GM21619 (cell line): ENCODE results near the gene IL4R.
A peak's percentile ranks its signal among the peaks of the same experiment; 100 is the strongest.
"Not testable (repeated sequence)": the region's sequence is repeated elsewhere in the genome, so short reads cannot be mapped to it uniquely, and the experiment has no call there.

Experiments used
- ATAC-seq: cut with Tn5 transposase; IDR thresholded peaks from one replicate; pipeline ENCODE4 v1.9.1; 2021; ENCODE audit not compliant: unreplicated experiment

Gene IL4R

DNA sequence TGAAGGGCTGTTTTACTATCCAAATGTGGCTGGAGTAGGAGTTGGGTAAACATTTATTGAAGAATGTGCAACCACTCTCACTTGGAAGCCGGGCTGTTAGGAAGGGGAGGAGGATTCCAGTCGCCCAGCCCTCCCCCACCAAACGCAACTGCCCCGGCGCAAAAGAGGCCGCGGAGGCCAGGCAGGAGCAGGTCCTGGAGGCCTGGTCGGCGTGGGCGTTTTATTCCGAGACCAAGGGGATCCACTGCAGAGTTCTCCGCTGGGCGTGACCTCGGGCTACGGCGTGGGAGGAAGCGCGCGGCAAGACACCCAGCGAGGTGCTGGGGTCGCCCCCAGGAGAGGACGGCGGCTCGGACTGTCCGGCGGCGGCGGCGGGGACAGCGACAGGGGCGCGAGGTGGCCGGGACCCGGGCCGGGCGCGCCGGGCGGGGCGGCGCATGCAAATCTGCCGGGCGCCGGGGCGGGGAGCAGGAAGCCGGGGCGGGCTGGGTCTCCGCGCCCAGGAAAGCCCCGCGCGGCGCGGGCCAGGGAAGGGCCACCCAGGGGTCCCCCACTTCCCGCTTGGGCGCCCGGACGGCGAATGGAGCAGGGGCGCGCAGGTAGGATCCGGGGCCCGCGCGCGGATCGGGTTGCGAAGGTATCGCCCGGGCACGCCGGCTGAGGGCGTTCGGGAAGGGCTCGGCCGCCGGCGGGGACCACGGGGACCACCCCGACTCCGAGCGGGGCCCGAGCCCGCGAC is at the start of gene IL4R:
Gene IL4R, plus strand, starts transcription at position 553 of the 739 bp plus-strand sequence. CDS start 26,230 bp downstream, outside the sequence.
- ATAC-seq: peak; percentile 61

DNA sequence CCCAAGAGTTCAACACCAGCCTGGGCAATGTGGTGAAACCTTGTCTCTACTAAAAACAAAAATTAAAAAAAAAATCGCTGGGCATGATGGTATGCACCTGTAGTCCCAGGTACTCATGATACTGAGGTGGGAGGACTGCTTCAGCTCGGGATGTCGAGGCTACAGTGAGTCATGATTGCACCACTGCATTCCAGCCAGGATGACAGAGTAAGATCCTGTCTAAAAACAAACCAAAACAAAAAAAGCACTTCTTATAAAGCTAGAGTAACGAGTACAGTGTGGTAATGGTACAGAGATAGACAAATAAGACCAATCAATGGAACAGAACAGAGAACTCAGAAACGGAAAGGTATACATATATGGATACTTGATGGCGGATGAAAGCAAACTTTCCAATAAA is 49.6 kb upstream of the IL4R start:
- no peak for ATAC-seq

DNA sequence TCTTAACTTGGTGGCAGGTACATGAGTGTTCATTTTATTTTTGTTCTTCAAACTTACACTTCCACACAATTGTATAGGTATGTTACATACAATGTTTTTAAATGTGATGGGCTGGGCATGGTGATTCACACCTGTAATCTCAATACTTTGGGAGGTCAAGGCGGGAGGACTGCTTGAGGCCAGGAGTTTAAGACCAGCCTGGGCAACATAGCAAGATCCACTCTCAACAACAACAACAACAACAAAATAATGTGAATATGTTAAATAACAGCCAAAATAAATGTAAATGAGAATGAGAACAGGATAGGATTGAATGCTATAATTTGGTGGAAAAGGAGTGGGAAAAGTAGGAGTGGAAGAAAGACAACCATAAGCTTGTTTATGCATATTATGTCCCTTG is 47.8 kb upstream of the IL4R start:
- no peak for ATAC-seq

DNA sequence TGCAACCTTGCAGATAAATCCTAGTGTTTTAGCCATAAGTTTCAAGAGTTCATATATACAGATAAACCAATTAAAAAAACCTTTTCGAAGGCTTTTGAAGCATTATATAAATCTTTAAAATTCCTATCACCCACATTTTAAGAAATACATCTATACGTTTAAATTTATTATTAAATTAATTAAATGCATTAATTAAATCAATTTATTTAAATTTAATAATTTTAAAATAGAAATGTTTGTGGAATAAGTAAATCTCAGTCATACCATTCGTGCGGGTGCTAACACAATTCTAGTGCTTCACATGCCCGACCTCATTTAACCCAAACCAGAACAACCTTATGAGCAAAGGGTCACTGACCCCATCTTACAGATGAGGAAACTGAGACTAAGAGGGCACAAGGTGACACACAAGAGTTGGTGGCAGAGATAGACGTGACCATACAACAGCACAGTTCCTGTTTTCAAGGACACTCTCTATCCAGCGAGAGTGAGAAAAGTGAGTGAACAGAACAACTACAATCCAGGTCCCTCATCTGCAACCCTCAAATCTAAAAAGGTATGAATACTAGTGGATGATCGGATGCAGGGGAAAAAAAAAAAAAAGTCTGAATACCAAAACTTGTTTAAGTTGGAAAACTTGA is 46.6 kb upstream of the IL4R start:
- ATAC-seq: no peak

DNA sequence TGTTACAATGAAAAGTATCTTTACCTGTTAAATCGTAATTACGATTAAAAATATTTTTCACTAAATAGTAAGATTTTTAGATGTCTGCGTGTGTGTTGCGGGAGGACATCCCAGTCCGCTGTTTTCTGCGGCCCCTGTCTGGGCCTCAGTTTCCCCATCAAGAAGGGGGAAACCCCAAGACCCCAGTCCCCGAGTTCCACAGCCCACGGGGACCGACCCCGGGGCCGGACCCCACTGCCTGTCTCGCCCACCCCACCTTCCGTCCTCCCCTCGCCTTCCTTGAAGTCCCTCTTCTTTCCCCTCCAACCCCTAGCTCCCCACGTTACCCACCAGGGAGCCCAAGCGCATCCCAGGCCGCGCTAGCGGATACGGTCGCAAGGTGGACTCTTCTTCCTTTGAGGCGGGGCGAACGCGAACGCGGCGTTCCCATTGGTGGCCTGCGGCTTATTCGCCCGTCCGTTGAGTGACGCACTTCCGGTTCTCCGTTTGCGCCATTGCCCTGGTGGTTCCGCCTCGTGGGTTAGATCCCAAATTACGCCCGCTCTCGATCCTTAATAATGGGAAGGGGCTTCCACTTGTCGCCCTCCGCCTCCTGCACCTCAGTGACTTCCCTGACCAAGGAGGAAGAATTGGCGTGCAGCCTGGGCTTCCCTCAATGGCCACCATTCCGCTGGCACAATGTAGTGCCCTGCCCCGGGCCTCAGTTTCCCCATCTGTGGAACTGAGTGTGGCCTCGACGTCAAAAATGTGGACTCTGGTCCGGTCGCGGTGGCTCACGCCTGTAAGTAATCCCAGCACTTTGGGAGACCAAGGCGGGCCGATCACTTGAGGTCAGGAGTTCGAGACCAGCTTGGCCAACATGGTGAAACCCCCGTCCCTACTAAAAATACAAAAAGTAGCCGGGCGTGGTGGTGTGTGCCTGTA is 45.1 kb upstream of the IL4R start, which contains the start of gene NSMCE1:
Gene NSMCE1, minus strand, starts transcription at position 397 of the 924 bp plus-strand sequence. CDS start 11,202 bp downstream, outside the sequence.
- peak; percentile 94 for ATAC-seq

DNA sequence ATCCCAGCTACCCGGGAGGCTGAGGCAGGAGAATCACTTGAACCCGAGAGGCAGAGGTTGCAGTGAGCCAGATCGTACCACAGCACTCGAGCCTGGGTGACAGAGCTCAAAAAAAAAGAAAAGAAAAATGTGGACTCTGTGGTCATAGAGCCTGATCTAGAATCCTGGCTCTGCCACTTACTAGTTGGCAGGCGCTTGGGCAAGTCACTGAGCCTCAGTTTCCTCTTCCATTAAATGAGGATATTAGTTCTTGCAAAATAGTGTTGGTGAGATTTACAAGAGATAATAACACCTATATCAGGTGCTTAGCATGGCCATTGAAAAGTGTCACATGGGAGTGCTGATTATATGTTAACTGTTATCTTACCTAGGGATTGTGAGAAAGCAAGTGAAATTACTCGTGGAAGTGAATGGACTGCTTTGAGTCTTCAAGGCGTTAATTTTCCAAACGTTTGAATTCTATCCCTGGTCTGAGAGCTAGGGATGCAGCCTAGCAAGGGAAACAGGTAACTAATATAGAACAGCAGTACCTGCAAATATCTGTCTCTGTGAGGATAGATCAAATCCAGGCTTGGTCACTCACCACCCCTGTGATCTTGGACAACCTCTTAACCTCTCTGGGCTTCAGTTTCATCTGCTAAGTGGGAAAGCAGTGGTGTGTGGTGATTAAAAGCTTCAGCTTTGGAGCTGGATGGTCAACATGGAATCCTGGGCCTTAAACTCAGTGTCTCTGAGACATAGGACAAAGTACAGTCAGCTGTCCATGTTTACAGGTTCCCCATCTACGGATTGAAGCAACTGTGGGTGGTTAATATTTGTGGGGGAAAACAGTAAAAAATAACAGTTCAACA is 44.2 kb upstream of the IL4R start:
- no peak for ATAC-seq

DNA sequence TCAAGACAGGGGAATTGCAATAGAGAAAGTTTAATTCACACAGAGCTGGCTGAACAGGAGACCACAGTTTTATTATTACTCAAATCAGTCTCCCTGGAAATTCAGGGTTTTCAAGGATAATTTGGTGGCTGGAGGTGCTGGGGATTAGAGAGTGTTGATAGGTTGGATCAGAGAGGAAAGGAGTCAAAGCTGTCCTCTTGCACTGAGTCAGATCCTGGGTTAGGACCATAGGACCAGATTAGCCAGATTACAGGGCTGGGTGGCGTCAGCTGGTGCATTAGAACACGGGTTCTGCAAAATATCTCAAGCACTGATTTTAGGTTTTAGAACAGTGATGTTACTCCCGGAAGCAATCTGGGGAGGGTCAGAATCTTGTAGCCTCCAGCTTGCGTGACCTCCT is 43.4 kb upstream of the IL4R start:
- ATAC-seq: no peak

DNA sequence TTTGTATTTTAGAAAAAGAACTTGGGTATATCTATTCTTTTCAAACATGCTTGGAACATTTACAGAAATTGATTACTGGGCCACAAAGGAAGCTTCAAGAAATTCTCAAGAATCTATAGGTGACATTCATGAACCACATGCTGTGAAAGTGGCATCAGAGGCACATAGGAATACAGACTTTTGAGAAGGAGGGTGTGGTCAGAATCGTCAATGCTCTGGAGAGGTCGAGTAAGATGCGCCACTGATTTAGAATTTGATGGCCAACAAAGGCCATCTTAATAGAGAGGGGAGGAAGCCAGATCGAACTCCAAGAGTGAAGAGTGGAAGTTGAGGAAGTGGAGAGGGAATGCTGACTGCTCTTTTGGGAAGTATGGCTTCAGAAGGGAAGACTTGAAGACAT is 41.7 kb upstream of the IL4R start:
- ATAC-seq: no peak

DNA sequence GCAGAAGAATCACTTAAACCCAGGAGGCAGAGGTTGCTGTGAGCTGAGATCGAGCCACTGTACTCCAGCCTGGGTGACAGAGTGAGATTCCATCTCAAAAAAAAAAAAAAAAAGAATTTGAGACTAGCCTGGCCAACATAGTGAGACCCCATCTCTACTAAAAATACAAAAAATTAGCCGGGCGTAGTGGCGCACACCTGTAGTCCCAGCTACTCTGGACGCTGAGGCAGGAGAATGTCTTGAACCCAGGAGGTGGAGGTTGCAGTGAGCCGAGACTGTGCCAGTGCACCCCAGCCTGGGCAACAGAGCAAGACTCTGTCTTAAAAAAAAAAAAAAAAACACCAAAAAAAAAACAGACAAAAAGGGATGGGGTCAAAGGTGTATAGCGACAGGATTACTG is 41.1 kb upstream of the IL4R start:
- ATAC-seq: not testable (repeated sequence)

DNA sequence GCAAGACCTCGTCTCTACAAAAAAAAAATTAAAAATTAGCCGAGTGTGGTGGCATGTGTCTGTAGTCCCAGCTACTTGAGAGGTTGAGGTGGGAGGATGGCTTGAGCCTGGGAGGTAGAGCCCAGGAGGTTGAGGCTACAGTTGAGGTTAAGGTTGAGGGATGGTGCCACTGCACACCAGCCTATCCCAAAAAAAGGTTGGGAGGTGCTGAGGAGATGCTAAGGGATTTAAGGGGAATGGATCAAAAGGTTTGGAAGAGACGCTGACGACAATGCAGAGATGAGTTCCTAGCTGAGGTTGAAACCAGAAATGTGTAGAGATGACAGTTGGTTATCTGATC is 40.5 kb upstream of the IL4R start:
- no peak for ATAC-seq

DNA sequence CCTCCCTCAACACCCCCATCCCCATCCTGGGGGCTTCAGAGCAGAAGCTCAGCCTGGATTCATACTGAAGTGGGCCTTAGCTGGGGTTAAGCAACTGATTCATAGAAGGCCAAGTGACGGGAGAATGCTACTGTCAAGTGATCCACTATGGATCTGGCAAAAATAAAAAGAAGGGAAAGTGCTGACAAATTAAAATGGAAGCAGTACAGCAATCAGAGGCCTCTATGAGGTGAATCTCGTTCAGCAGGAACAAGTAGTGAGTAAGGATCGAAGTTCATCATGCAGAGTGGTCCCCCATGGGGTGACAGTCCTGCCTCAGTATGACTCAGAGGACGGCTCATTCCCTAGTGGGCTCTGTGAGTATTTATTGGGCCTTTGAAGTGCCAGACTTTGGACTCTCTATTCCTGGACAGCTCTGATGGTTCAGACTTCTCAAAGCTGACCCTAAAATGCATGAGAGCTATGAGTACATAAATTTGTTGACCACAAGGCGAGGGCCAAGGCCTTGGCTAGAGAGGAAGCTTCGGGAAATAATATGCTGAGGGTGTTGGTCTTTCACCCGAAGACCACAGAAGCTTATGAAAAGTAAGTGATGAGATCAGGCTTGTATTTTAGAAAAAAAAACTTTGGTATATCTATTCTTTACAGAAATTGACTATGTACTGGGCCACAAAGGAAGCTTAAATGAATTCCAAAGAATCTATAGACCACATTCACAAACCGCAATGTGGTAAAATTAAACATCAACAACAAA is 39.9 kb upstream of the IL4R start:
- ATAC-seq: no peak

DNA sequence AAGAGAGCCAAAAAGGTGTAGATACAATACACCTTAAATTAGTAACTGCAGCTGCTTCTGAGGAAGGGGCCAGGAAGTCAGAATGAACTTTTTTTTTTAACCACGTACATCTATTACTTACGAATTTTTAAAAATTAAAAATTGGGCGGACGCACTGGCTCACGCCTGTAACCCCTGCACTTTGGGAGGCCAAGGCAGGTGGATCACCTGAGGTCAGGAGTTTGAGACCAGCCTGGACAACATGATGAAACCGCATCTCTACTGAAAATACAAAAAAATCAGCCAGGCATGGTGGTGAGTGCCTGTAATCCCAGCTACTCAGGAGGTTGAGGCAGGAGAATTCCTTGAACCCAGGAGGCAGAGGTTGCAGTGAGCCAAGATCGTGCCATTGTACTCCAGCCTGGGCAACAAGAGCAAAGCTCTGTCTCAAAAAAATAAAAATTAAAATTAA is 39.3 kb upstream of the IL4R start:
- ATAC-seq: not testable (repeated sequence)

DNA sequence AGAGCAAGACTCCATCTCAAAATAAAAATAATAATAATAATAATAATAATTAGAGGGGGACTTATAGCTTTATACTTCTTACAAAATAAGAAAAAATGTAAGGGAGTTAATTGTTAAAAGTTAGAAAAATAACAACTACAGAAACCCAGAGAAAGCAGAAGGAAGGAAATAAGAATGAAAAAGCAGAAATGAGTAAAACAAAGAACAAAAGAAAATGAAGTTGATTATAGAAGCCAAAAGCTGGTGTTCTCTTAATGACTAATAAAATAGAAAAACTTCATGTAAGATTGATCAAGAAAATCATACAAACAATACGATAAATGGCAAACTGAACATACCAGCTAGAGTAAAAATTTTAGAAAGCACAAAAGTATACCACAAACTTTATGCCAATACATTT is 38.4 kb upstream of the IL4R start:
- ATAC-seq: no peak

DNA sequence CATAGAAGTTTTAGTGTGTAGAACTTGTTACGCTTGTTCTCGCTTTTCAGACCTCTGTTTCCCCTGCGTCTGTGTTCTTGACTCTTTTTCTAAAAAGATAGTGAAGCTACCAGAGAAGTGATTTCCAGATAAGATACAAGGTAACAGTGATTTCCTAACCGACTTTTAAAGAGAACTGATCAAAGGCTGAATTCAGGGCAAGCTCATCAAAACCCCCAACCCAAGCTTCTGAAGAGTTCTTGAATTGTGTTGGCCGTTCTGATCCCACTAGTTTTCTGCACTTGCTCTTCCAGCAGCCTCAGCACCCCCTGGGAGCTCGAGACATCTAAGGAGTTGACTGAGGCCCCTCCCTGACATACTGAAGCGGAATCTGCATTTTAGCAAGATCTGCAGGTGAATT is 32.5 kb upstream of the IL4R start:
- no peak for ATAC-seq

DNA sequence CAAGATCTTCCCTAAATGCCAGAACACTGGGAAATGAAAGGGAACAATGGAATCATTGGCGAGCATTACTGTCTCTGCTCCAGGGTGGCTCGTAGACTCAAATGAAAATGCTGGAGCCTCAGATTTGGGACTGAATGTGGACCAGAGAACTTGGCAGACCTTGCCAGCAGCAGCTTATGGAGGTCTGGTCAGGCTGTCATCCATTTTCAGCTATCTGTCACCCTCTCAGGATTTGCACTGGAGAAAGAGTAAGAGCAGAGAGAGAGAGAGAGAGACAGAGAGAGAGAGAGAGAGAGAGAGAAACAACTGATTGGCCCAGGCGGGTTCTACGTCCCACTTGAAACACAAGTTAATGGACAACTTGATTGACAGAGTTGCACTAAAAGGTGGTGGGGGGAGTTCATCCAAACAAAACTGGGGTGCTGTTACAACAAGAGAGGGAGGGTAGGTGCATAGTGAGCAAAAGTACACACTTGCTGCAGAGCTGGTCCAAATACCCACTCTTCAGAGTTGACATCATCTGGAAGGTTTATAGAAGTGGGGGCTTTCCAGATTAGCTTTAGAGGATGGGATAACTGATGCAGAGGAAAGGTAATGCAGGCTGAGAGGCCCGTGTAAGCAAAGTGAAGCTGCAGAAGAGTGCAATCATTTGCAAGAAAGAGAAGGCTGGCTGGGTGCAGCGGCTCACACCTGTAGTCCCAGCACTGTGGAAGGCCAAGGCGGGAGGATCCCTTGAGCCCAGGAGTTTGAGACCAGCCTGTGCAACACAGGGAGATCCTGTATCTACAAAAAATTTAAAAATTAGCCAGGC is 28.7 kb upstream of the IL4R start:
- no peak for ATAC-seq

DNA sequence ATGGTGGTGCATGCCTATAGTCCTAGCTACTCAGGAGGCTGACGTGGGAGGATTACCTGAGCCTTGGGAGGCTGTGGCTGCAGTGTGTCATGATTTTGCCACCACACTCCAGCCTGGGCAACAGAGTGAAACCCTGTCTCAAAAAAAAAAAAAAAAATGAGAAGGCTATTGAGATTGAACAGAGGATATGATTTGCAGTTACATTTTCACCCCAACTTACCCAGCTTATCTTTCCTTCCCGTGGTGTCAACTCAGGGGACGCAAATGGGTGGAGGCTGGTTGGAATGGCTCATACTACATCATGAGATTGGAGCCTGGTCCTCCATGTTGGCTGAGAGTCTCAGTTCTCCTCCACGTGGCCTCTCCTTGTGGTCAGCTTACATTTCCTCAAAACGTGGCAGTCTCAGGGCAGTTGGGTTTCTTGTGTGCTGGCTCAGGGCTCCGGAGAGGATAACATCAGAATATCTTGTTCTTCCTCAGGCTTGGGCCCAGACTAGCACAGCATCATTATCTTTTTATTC is 28.0 kb upstream of the IL4R start:
- ATAC-seq: no peak

DNA sequence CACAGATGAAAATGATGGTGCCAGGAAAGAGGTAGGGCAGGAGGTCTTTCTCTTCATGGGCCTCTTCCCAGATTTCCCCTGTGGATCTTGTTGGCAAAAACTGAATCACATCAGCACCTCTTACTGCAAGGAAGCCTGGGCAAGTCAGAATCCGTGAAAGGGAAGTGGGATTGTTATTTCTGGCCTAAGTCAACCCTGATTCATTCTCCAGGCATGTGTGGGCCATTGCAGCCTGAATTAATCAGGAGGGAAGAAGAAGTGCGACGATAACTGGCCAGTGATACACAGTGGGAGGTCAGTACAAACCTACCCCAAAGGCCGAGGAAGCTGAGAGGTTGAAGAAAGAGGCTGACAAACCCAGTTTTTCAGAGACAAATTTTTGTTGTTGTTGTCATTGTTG is 27.3 kb upstream of the IL4R start:
- ATAC-seq: no peak

DNA sequence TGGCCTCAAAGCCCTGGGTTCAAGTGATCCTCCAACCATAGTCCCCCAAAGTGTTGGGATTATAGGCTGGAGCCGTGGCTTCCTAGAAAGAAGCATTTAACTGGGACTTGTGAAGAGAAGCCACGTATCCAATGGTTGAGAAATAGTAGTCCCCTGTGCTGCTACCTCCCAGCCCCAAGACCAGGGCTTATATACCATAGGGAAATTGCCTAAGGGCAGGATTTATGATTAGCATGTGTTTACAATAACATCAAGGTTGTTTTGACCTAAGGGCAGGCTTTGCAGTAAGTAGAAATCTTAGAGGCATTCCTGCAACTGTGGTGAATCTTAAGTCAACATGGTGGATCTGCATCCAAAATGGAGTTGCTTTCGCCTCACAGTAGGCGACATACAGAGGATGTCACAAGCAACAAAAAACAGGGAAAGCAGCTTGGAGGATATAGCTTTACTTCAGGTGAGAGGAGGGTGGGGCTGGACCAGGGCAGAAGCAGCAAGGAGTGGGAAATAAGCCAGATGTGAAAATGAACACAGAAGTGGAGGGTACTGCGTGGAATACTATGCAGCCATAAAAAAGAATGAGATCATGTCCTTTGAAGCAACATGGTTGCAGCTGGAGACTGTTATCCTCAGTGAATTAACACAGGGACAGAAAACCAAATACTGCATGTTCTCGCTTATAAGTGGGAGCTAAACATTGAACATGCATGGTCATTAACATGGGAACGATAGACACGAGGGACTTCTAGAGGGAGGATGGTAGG is 26.5 kb upstream of the IL4R start:
- no peak for ATAC-seq
